ENCODE data around the gene DNMT1. TPM values are rescaled to one million over a fixed set of nuclear protein-coding genes. Genes with fewer than 3 reads are reported as not detected.

Gene DNMT1
- total and polyA plus RNA-seq, 4 donors: 32.8 to 85.7 (median 45.2) TPM

- peaks cover 0 to 27% (median 16%) of the 10 kb centered on the region in 4 donors for H3K36me3 ChIP-seq (ENCODE audit: control insufficient read depth in 4 of 4, insufficient read depth in 4 of 4, low read length in 4 of 4)
- H3K4me1 ChIP-seq (ENCODE audit: control insufficient read depth in 5 of 5, insufficient read depth in 5 of 5, low read length in 5 of 5): peaks cover 0 to 6% (median 3%) of the 10 kb centered on the region in 5 donors
- no peak for ATAC-seq (ENCODE audit: insufficient read depth, low FRiP score)
- H3K27ac ChIP-seq (ENCODE audit: low read depth in 1 of 2, low read length in 1 of 2): no peak overlapping the region
- H3K4me3 ChIP-seq: no peak overlapping the region
- no peak for TF ChIP-seq CTCF (IDR thresholded peaks at IDR 0.05; ENCODE audit: control extremely low read depth, extremely low read depth)
- H3K9ac ChIP-seq (ENCODE audit: insufficient read depth in 1 of 2, low read length in 2 of 2): no peak overlapping the region
- WGBS, 2 donors: 95 to 97% methylated on average over 9 of the region's 9 CpGs
- DNase-seq: no peak
- H3K27me3 ChIP-seq (ENCODE audit: control insufficient read depth in 3 of 3, insufficient read depth in 3 of 3, low read length in 2 of 3): no peaks in the 10 kb centered on the region
- H3K9me3 ChIP-seq (ENCODE audit: control insufficient read depth in 4 of 4, insufficient read depth in 3 of 4, low read length in 3 of 4): no peaks in the 10 kb centered on the region
Measured at GRCh38 chr19:10092648-10093294, 102.0 kb downstream of the DNMT1 start.

DNA sequence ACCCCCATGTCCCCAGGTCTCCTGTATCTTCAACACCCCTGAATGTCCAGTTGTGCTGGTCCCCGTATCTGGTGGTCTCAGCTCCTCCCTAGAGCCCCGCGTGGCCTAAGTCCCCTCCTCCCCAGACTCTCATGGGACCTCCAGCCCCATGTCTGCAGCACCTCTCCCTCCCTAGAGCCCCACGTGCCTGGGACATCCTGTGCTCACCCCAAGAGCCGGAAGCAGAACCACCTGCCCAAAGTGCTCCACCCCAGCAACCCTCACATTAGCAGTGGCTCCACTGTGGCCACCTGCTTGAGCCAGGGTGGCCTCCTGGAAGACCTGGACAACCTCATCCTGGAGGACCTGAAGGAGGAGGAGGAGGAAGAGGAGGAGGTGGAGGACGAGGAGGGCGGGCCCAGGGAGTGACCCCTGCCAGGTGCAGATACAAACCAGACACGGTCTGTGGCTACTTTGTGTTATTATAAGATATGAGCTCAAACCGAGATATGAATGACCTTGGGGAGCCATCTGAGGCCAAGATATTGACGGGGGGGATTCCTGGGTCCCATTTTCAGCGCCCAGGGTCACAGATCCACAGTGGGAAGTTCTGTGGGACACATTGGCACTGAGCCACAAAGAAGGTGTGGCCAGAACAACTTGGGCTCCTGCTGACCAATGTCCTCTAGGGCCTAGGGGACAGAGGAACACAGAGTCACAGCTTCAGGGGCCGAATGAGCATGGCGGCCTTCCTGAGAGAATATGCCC is 102.7 kb downstream of the DNMT1 start:
- no peak overlapping the region for H3K9ac ChIP-seq (ENCODE audit: insufficient read depth in 1 of 2, low read length in 2 of 2)
- H3K36me3 ChIP-seq (ENCODE audit: control insufficient read depth in 4 of 4, insufficient read depth in 4 of 4, low read length in 4 of 4): peaks cover 0 to 27% (median 16%) of the 10 kb centered on the region in 4 donors
- H3K4me3 ChIP-seq: no peak overlapping the region
- no peaks in the 10 kb centered on the region for H3K27me3 ChIP-seq (ENCODE audit: control insufficient read depth in 3 of 3, insufficient read depth in 3 of 3, low read length in 2 of 3)
- no peak for TF ChIP-seq CTCF (IDR thresholded peaks at IDR 0.05; ENCODE audit: control extremely low read depth, extremely low read depth)
- DNase-seq (no peak), ATAC-seq (ENCODE audit: insufficient read depth, low FRiP score) (no peak)
- H3K4me1 ChIP-seq (ENCODE audit: control insufficient read depth in 5 of 5, insufficient read depth in 5 of 5, low read length in 5 of 5): peaks cover 0 to 6% (median 3%) of the 10 kb centered on the region in 5 donors
- H3K27ac ChIP-seq (ENCODE audit: low read depth in 1 of 2, low read length in 1 of 2): no peak overlapping the region
- H3K9me3 ChIP-seq (ENCODE audit: control insufficient read depth in 4 of 4, insufficient read depth in 3 of 4, low read length in 3 of 4): no peaks in the 10 kb centered on the region
- 90% methylated on average over 13 of the region's 13 CpGs for WGBS, 2 donors

GRCh38 chr19:10091370-10091687 is 103.4 kb downstream of the DNMT1 start:
- no peak for DNase-seq
- no peak for ATAC-seq (ENCODE audit: insufficient read depth, low FRiP score)
- 95 to 97% methylated on average over 15 to 17 of the region's 17 CpGs for WGBS, 2 donors

More at GRCh38 chr19:10091370-10091687, 103.4 kb downstream of the DNMT1 start:
- H3K9ac ChIP-seq (ENCODE audit: insufficient read depth in 1 of 2, low read length in 2 of 2): no peak overlapping the region
- H3K9me3 ChIP-seq (ENCODE audit: control insufficient read depth in 4 of 4, insufficient read depth in 3 of 4, low read length in 3 of 4): no peaks in the 10 kb centered on the region
- no peak overlapping the region for H3K4me3 ChIP-seq
- no peak overlapping the region for H3K27ac ChIP-seq (ENCODE audit: low read depth in 1 of 2, low read length in 1 of 2)
- peaks cover 0 to 27% (median 16%) of the 10 kb centered on the region in 4 donors for H3K36me3 ChIP-seq (ENCODE audit: control insufficient read depth in 4 of 4, insufficient read depth in 4 of 4, low read length in 4 of 4)
- TF ChIP-seq CTCF (IDR thresholded peaks at IDR 0.05; ENCODE audit: control extremely low read depth, extremely low read depth): no peak
- H3K4me1 ChIP-seq (ENCODE audit: control insufficient read depth in 5 of 5, insufficient read depth in 5 of 5, low read length in 5 of 5): peaks cover 0 to 7% (median 1%) of the 10 kb centered on the region in 5 donors
- H3K27me3 ChIP-seq (ENCODE audit: control insufficient read depth in 3 of 3, insufficient read depth in 3 of 3, low read length in 2 of 3): no peaks in the 10 kb centered on the region

Data from lung (tissue), 12 donors.